Measurements from ENCODE around the gene CCDC175.

Gene CCDC175

GRCh38 chr14:59481871-59482540, 94.6 kb downstream of the CCDC175 start:
- no peak for DNase-seq

- no peak for DNase-seq
Observed at GRCh38 chr14:59481407-59481806, 95.2 kb downstream of the CCDC175 start.

- no peak for DNase-seq
Observed at GRCh38 chr14:59480166-59480565, 96.4 kb downstream of the CCDC175 start.

GRCh38 chr14:59478540-59478939, 98.1 kb downstream of the CCDC175 start:
- no peak for DNase-seq

GRCh38 chr14:59475709-59476108, 100.9 kb downstream of the CCDC175 start:
- DNase-seq = no peak

- no peak for DNase-seq
Observed at GRCh38 chr14:59474172-59474571, 102.4 kb downstream of the CCDC175 start.

- DNase-seq = no peak
Observed at GRCh38 chr14:59465316-59466135, 111.1 kb downstream of the CCDC175 start, which contains the start of gene GPR135. Gene GPR135, minus strand, starts transcription at chr14:59465380. Its CDS starts 154 bp downstream, at chr14:59465226.

- DNase-seq = peak; percentile 85
Observed at GRCh38 chr14:59464486-59465315, 111.9 kb downstream of the CCDC175 start.

- no peak for DNase-seq
Observed at GRCh38 chr14:59463787-59464485, 112.7 kb downstream of the CCDC175 start.

- DNase-seq = no peak
Observed at GRCh38 chr14:59461891-59462290, 114.7 kb downstream of the CCDC175 start.

- no peak for DNase-seq
Observed at GRCh38 chr14:59460378-59460777, 116.2 kb downstream of the CCDC175 start.

GRCh38 chr14:59458486-59458885, 118.1 kb downstream of the CCDC175 start:
- no peak for DNase-seq

- no peak for DNase-seq
Observed at GRCh38 chr14:59455411-59455810, 121.2 kb downstream of the CCDC175 start.

Measured in femur (tissue), 1 donor.